ENCODE results near the gene USP47. TPM values are rescaled to one million over a fixed set of nuclear protein-coding genes. Genes with fewer than 3 reads are reported as not detected.

The USP47 gene
- total and polyA plus RNA-seq, 2 of the 8 experiments (the other 6 are each of a cell fraction or from before 2014, with no cell fraction given): 4.2 to 21.3 TPM

- POLR2A ChIA-PET (ENCODE audit: partially characterized antibody): no interaction called here
- H3K9ac ChIP-seq (replicated peaks in 1 of 4; ENCODE audit: extremely low read depth in 1 of 4, low read depth in 3 of 4, low read length in 3 of 4): no peak overlapping the region
- TF ChIP-seq SP4 (IDR thresholded peaks at IDR 0.05; ENCODE audit: low read length) (no peak), CREB1 (IDR thresholded peaks at IDR 0.05) (no peak), GTF2F1 (IDR thresholded peaks at IDR 0.05; ENCODE audit: borderline replicate concordance, low read depth, low read length) (no peak), RAD21 (IDR thresholded peaks at IDR 0.05 in 1 of 2, conservative IDR thresholded peaks at IDR 0.05 in 1 of 2; ENCODE audit: low read depth in 2 of 2, low read length in 2 of 2) (no peak), HDAC2 (IDR thresholded peaks at IDR 0.05; ENCODE audit: borderline replicate concordance in 1 of 2, low read depth in 2 of 2, low read length in 2 of 2) (no peak), YY1 (IDR thresholded peaks at IDR 0.05; ENCODE audit: low read depth, low read length) (no peak), BRCA1 (IDR thresholded peaks at IDR 0.05; ENCODE audit: low read depth, low read length) (no peak), MAX (IDR thresholded peaks at IDR 0.05) (no peak)
Measured at GRCh38 chr11:11968511-11969280, 126.9 kb downstream of the USP47 start.

More at GRCh38 chr11:11968511-11969280, 126.9 kb downstream of the USP47 start:
- H2BK120ac ChIP-seq (replicated peaks; ENCODE audit: low read depth, low read length): no peak overlapping the region
- H2BK12ac ChIP-seq (ENCODE audit: low read depth, low read length): no peak overlapping the region
- H3K23me2 ChIP-seq (ENCODE audit: low read depth, low read length): no peaks in the 10 kb centered on the region
- H3K27me3 ChIP-seq (replicated peaks in 1 of 4; ENCODE audit: control insufficient read depth in 3 of 4, extremely low read depth in 1 of 4, insufficient read depth in 3 of 4, low read length in 3 of 4): no peaks in the 10 kb centered on the region
- H3K4me3 ChIP-seq (ENCODE audit: extremely low read depth in 1 of 4, insufficient read depth in 2 of 4, low read depth in 3 of 4, low read length in 4 of 4): no peak overlapping the region
- WGBS, 2 experiments (ENCODE audit: extremely low coverage in 1 of 2, insufficient coverage in 1 of 2, insufficient read length in 1 of 2, insufficient replicate concordance in 2 of 2, low coverage in 1 of 2, low lambda C conversion rate in 2 of 2, missing lambda C conversion rate in 1 of 2): 73% methylated on average over 8 of the region's 11 CpGs; no CpG with 5 or more reads in 1 of the 2 experiments
- peaks cover 0 to 1% (median 0%) of the 10 kb centered on the region in 4 experiments; a peak in 1 of 8 replicates for H3K36me3 ChIP-seq (ENCODE audit: control insufficient read depth in 2 of 4, insufficient read depth in 4 of 4, low read length in 3 of 4)
- H3K14ac ChIP-seq (ENCODE audit: insufficient read length): no peak overlapping the region
- H2BK5ac ChIP-seq (ENCODE audit: low read depth, low read length): no peak overlapping the region
- H4K5ac ChIP-seq (ENCODE audit: insufficient read length, low read depth, low read length): no peak overlapping the region
- H2BK15ac ChIP-seq (ENCODE audit: low read length): no peak overlapping the region
- H3K56ac ChIP-seq (replicated peaks; ENCODE audit: insufficient read length, low read depth, low read length): no peak overlapping the region
- H4K91ac ChIP-seq (replicated peaks; ENCODE audit: insufficient read length, low read length): no peak overlapping the region
- no peaks in the 10 kb centered on the region for H3K79me1 ChIP-seq (ENCODE audit: low read depth, low read length)
- CTCF ChIA-PET (ENCODE audit: partially characterized antibody): interaction anchor here (0.6 to 6.2 kb wide), 3 partner anchors 9 to 1046 kb away, joined by 3 to 63 read pairs (median 6); no protein-coding TSS in a partner anchor
- H2BK20ac ChIP-seq (ENCODE audit: low read length): no peak overlapping the region
- H3K9me3 ChIP-seq (ENCODE audit: insufficient read depth in 2 of 2, low read depth in 1 of 2, low read length in 1 of 2): no peaks in the 10 kb centered on the region
- no peak overlapping the region for H3K27ac ChIP-seq (ENCODE audit: low read depth, low read length)
- no peak overlapping the region for H3K4me2 ChIP-seq (ENCODE audit: insufficient read depth in 1 of 2, low read depth in 2 of 2, low read length in 2 of 2)
- H3K4me1 ChIP-seq (replicated peaks in 1 of 4; ENCODE audit: control insufficient read depth in 3 of 4, insufficient read depth in 4 of 4, low read length in 3 of 4): no peaks in the 10 kb centered on the region; a peak in 1 of 7 replicates
- FAIRE-seq: no peak
- no peak overlapping the region for H2AK5ac ChIP-seq (ENCODE audit: low read depth, low read length)
- H4K20me1 ChIP-seq (replicated peaks in 1 of 2; ENCODE audit: control insufficient read depth in 1 of 2, insufficient read depth in 2 of 2, low read length in 2 of 2): peaks cover 0 to 2% of the 10 kb centered on the region in 2 experiments
- H3K4ac ChIP-seq (replicated peaks; ENCODE audit: insufficient read length, low read depth, low read length): peak overlapping the region; percentile 14
- H3K18ac ChIP-seq (ENCODE audit: extremely low read depth, low read length): no peak overlapping the region
- no peak overlapping the region for H3K23ac ChIP-seq (ENCODE audit: insufficient read length)
- no peak overlapping the region for H2AFZ ChIP-seq (ENCODE audit: low read length)
- H3K79me2 ChIP-seq (ENCODE audit: control insufficient read depth in 1 of 2, insufficient read depth in 2 of 2, low read length in 2 of 2): no peaks in the 10 kb centered on the region
- peak overlapping the region; percentile 36 for H4K8ac ChIP-seq (ENCODE audit: extremely low read depth, insufficient read depth, low read length)
- no peak for DNase-seq (ENCODE audit: low read depth in 1 of 2, low spot score in 2 of 2)
